Measurements from ENCODE around the gene FHIT. TPM values are rescaled to one million over a fixed set of nuclear protein-coding genes. Genes with fewer than 3 reads are reported as not detected.

Gene FHIT
- total RNA-seq, 2 experiments from 2014 or later, result 7.6 to 7.9 TPM

GRCh38 chr3:60792249-60792852, 458.9 kb downstream of the FHIT start:
- no peak for TF ChIP-seq CTCF (IDR thresholded peaks at IDR 0.05)
- no peak overlapping the region for H3K27ac Mint-ChIP-seq
- no peaks in the 10 kb centered on the region for H3K36me3 Mint-ChIP-seq (ENCODE audit: low read depth)
- DNase-seq (no peak), ATAC-seq (no peak)
- H3K27me3 Mint-ChIP-seq, result no peaks in the 10 kb centered on the region
- intact Hi-C loops (cut with micrococcal nuclease), result no loop called here
- H3K4me3 Mint-ChIP-seq, result no peak overlapping the region
- no peaks in the 10 kb centered on the region for H3K9me3 Mint-ChIP-seq
- H3K4me1 Mint-ChIP-seq (ENCODE audit: low read depth), result peaks cover 3% of the 10 kb centered on the region
- ChIA-PET CTCF (no interaction called here), POLR2A (no interaction called here)

- Mint-ChIP-seq H3K36me3 (ENCODE audit: low read depth) (no peaks in the 10 kb centered on the region), H3K9me3 (peaks cover 3% of the 10 kb centered on the region), H3K4me1 (ENCODE audit: low read depth) (peaks cover 3% of the 10 kb centered on the region), H3K27me3 (no peaks in the 10 kb centered on the region), H3K4me3 (no peak overlapping the region), H3K27ac (no peak overlapping the region)
- ChIA-PET CTCF (no interaction called here), POLR2A (no interaction called here)
- no peak for ATAC-seq
- TF ChIP-seq CTCF (IDR thresholded peaks at IDR 0.05), result no peak
- no peak for DNase-seq
- intact Hi-C loops (cut with micrococcal nuclease), result no loop called here
Observed at GRCh38 chr3:60788185-60788584, 463.1 kb downstream of the FHIT start.

GRCh38 chr3:60781935-60782334, 469.3 kb downstream of the FHIT start:
- Mint-ChIP-seq H3K36me3 (ENCODE audit: low read depth) (no peaks in the 10 kb centered on the region), H3K27ac (no peak overlapping the region), H3K4me1 (ENCODE audit: low read depth) (no peaks in the 10 kb centered on the region), H3K9me3 (peaks cover 9% of the 10 kb centered on the region), H3K4me3 (no peak overlapping the region), H3K27me3 (no peaks in the 10 kb centered on the region)
- intact Hi-C loops (cut with micrococcal nuclease), result no loop called here
- DNase-seq, result no peak
- ChIA-PET CTCF (no interaction called here), POLR2A (no interaction called here)
- TF ChIP-seq CTCF (IDR thresholded peaks at IDR 0.05), result no peak
- ATAC-seq, result no peak

GRCh38 chr3:60779637-60780036, 471.6 kb downstream of the FHIT start:
- no peak for TF ChIP-seq CTCF (IDR thresholded peaks at IDR 0.05)
- DNase-seq (no peak), ATAC-seq (no peak)
- H3K9me3 Mint-ChIP-seq, result peaks cover 11% of the 10 kb centered on the region
- intact Hi-C loops (cut with micrococcal nuclease), result no loop called here
- H3K27ac Mint-ChIP-seq, result no peak overlapping the region
- H3K4me3 Mint-ChIP-seq, result no peak overlapping the region
- H3K36me3 Mint-ChIP-seq (ENCODE audit: low read depth), result no peaks in the 10 kb centered on the region
- ChIA-PET POLR2A (no interaction called here), CTCF (no interaction called here)
- H3K27me3 Mint-ChIP-seq, result no peaks in the 10 kb centered on the region
- H3K4me1 Mint-ChIP-seq (ENCODE audit: low read depth), result no peaks in the 10 kb centered on the region

- intact Hi-C loops (cut with micrococcal nuclease), result no loop called here
- Mint-ChIP-seq H3K27ac (no peak overlapping the region), H3K27me3 (no peaks in the 10 kb centered on the region), H3K4me3 (no peak overlapping the region), H3K4me1 (ENCODE audit: low read depth) (no peaks in the 10 kb centered on the region), H3K9me3 (peaks cover 5% of the 10 kb centered on the region), H3K36me3 (ENCODE audit: low read depth) (no peaks in the 10 kb centered on the region)
- ATAC-seq (no peak), DNase-seq (no peak)
- ChIA-PET POLR2A (no interaction called here), CTCF (no interaction called here)
- TF ChIP-seq CTCF (IDR thresholded peaks at IDR 0.05), result no peak
Observed at GRCh38 chr3:60775985-60776384, 475.3 kb downstream of the FHIT start.

Measured in activated CD8-positive, alpha-beta T cell treated with anti-CD3 and anti-CD28 coated beads for 36 hours (primary cell).